ENCODE data around the gene TSC22D4. TPM values are rescaled to one million over a fixed set of nuclear protein-coding genes. Genes with fewer than 3 reads are reported as not detected.

TSC22D4 gene
- total RNA-seq, 1 donor from 2014 or later, result 68.2 TPM

DNA sequence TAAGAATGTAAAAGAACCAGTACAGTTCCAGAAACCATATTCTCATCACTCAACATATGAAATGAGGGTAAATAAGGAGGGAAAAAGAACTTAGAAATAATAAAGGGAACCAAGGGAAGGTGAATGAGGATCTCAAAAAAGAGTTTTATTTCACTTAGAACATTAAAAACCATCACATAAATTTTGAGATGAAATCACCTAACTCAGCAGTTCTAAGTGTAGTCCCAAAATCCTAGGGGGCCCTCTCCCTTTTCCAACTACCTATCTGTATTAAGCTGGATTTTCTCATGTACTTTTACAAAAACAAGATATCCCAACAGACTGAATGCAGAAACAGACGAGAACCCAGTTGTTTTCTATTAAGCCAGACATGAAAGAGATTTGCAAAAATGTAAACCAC lies 53.7 kb downstream of the TSC22D4 start:
- Histone ChIP-seq H3K4me1 (peaks cover 4% of the 10 kb centered on the region in 2 donors), H3K27me3 (no peaks in the 10 kb centered on the region), H3K27ac (no peak overlapping the region), H3K9me3 (no peaks in the 10 kb centered on the region), H3K36me3 (peaks cover 0 to 6% of the 10 kb centered on the region in 2 donors), H3K4me3 (no peak overlapping the region)
- intact Hi-C loops (cut with DNase I), result loop anchor here (5.0 to 10.0 kb wide), 2 partner anchors 301 to 442 kb away; partner anchors contain the start of genes MBLAC1 and TRIP6
- DNase-seq (ENCODE audit: low spot score in 2 of 2), result no peak
- TF ChIP-seq, protein P1, sequence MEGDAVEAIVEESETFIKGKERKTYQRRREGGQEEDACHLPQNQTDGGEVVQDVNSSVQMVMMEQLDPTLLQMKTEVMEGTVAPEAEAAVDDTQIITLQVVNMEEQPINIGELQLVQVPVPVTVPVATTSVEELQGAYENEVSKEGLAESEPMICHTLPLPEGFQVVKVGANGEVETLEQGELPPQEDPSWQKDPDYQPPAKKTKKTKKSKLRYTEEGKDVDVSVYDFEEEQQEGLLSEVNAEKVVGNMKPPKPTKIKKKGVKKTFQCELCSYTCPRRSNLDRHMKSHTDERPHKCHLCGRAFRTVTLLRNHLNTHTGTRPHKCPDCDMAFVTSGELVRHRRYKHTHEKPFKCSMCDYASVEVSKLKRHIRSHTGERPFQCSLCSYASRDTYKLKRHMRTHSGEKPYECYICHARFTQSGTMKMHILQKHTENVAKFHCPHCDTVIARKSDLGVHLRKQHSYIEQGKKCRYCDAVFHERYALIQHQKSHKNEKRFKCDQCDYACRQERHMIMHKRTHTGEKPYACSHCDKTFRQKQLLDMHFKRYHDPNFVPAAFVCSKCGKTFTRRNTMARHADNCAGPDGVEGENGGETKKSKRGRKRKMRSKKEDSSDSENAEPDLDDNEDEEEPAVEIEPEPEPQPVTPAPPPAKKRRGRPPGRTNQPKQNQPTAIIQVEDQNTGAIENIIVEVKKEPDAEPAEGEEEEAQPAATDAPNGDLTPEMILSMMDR (IDR thresholded peaks at IDR 0.05), result no peak

DNA sequence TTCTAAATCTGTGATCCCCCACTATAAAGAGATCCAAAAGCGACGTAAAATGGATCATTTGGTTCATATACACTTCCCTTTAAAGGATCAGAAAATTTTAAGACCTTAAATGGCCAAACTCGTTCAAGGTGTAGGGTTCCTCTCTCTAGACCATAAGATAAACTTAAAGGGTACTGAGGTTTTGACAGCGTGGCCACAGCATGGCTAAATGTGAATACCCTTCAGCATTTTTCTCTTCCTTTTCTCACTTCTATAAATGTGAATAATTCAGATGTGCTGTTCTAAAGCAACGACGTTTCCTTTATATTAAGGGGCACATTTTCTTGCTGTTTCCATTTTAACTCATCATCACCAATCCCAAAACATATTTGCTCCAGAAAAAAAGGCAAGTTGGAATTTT lies 55.7 kb downstream of the TSC22D4 start:
- H3K4me1 ChIP-seq, result peaks cover 4% of the 10 kb centered on the region in 2 donors
- TF ChIP-seq, protein P1 (IDR thresholded peaks at IDR 0.05), result no peak
- intact Hi-C loops (cut with DNase I), result loop anchor here (10.0 kb wide), 1 partner anchor 299 kb away; the partner anchor contains the start of gene MBLAC1
- DNase-seq (ENCODE audit: low spot score in 2 of 2), result no peak
- peaks cover 0 to 6% of the 10 kb centered on the region in 2 donors for H3K36me3 ChIP-seq
- no peaks in the 10 kb centered on the region for H3K27me3 ChIP-seq
- H3K27ac ChIP-seq, result no peak overlapping the region
- no peaks in the 10 kb centered on the region for H3K9me3 ChIP-seq
- no peak overlapping the region for H3K4me3 ChIP-seq

DNA sequence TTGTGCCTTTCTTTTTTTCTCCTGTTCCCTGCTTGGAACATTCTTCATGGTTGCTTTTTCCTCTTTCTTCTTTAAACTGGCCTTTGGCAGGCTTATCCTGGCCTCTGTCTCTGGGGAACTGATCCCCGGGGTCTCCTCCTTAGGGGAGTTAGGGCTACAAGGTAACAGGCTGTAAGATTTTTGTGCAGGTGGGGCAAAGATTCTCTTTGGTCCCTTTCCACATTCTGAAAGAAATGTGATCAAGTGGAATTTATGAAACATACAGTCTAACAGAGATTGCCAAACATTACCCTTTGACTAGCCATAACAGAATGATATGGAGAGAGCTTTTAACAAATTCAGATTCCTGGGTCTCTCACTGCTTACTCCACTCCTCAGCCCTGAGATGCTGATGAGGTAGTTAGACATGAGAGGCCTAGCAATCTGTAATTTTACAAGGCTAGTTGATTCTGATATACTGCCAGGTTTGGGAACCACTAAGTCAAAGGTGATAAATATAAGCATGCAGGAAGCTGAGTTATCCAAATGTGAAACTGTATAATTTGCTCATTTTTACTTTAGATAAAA lies 59.3 kb downstream of the TSC22D4 start:
- TF ChIP-seq, protein P1 (IDR thresholded peaks at IDR 0.05), result no peak
- no peaks in the 10 kb centered on the region for H3K27me3 ChIP-seq
- no peak overlapping the region for H3K27ac ChIP-seq
- no peak overlapping the region for H3K4me3 ChIP-seq
- intact Hi-C loops (cut with DNase I), result loop anchor here (10.0 kb wide), 1 partner anchor 295 kb away; the partner anchor contains the start of gene MBLAC1
- no peaks in the 10 kb centered on the region for H3K4me1 ChIP-seq
- peak in 1 of 2 donors; percentile 19 for DNase-seq (ENCODE audit: low spot score in 2 of 2)
- H3K9me3 ChIP-seq, result no peaks in the 10 kb centered on the region
- peaks cover 0 to 6% of the 10 kb centered on the region in 2 donors for H3K36me3 ChIP-seq

DNA sequence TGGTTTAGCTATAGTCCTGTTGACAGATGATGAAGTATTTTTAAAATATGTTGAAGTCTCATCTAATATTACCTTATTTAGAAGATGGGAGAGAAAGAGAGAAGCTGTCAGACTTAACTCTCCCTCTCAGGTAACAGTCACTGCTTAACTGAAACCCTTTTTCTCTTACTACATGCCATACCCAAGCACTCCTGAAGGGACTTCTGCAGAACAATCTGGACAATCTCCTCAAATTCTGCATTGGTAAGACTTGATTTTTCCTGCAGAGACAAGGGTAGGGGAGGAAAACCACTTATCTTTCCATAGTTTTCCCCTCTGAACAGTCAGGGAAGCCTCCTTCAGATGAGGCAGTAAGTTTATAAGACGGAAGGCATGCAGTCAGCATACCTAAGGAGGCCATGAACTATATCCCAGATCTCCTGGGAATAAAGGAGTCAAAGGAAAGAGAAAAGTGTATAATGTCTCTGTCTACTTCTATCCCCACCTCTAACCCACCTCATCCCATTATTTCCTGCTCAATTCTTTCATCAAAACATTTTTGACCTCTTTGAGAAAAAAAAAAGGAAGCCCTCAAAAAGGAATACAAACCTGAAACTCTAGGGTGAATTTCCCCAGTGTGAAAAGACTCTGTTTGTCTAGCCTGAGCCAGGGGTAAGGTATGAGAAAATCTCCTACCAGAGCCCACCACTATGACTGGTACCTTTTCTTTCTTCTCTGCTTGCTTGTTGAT lies 59.9 kb downstream of the TSC22D4 start:
- intact Hi-C loops (cut with DNase I), result no loop called here
- Histone ChIP-seq H3K4me1 (no peaks in the 10 kb centered on the region), H3K36me3 (no peaks in the 10 kb centered on the region)

More for the DNA sequence above, 59.9 kb downstream of the TSC22D4 start:
- Histone ChIP-seq H3K9me3 (no peaks in the 10 kb centered on the region), H3K4me3 (no peak overlapping the region), H3K27me3 (no peaks in the 10 kb centered on the region), H3K27ac (no peak overlapping the region)
- TF ChIP-seq, protein P1 (IDR thresholded peaks at IDR 0.05), result no peak
- no peak for DNase-seq (ENCODE audit: low spot score in 2 of 2)

Other genes starting within 250 kb of the TSC22D4 start
- not detected for gene SPDYE3, start 171.5 kb downstream of the TSC22D4 start, total RNA-seq
- 67.2 TPM for gene PILRB, start 121.1 kb downstream of the TSC22D4 start, total RNA-seq
- 25.8 TPM for gene PILRA, start 105.7 kb downstream of the TSC22D4 start, total RNA-seq
- not detected for gene ZCWPW1, start 50.5 kb downstream of the TSC22D4 start, total RNA-seq
- gene MEPCE, start 49.4 kb downstream of the TSC22D4 start, total RNA-seq, result 32.9 TPM
- 35.2 TPM for gene PPP1R35, start 42.7 kb downstream of the TSC22D4 start, total RNA-seq
- not detected for gene SPACDR, start 15.0 kb downstream of the TSC22D4 start, total RNA-seq
- gene NYAP1, start 4.7 kb upstream of the TSC22D4 start, total RNA-seq, result 0.96 TPM
- 30.0 TPM for gene AGFG2, start 60.0 kb upstream of the TSC22D4 start, total RNA-seq
- 11.8 TPM for gene SAP25, start 94.7 kb upstream of the TSC22D4 start, total RNA-seq
- 113 TPM for gene LRCH4, start 106.9 kb upstream of the TSC22D4 start, total RNA-seq
- gene FBXO24, start 107.1 kb upstream of the TSC22D4 start, total RNA-seq, result not detected
- gene PCOLCE, start 123.1 kb upstream of the TSC22D4 start, total RNA-seq, result 124 TPM
- gene MOSPD3, start 133.3 kb upstream of the TSC22D4 start, total RNA-seq, result 11.0 TPM
- gene TFR2, start 162.3 kb upstream of the TSC22D4 start, total RNA-seq, result not detected
- gene ACTL6B, start 177.2 kb upstream of the TSC22D4 start, total RNA-seq, result not detected
- 500 TPM for gene GNB2, start 194.5 kb upstream of the TSC22D4 start, total RNA-seq
- gene GIGYF1, start 215.0 kb upstream of the TSC22D4 start, total RNA-seq, result 31.1 TPM
- gene POP7, start 226.9 kb upstream of the TSC22D4 start, total RNA-seq, result 44.0 TPM
- not detected for gene EPO, start 241.3 kb upstream of the TSC22D4 start, total RNA-seq

All from ascending aorta (tissue), 2 donors.